HG03457 (cell line): ENCODE data around the gene PABPN1.

Source experiments
- ATAC-seq: cut with Tn5 transposase; IDR thresholded peaks from one replicate; pipeline ENCODE4 v1.9.1; 2021; ENCODE audit warnings: moderate number of reproducible peaks; ENCODE audit not compliant: unreplicated experiment

Gene PABPN1

DNA sequence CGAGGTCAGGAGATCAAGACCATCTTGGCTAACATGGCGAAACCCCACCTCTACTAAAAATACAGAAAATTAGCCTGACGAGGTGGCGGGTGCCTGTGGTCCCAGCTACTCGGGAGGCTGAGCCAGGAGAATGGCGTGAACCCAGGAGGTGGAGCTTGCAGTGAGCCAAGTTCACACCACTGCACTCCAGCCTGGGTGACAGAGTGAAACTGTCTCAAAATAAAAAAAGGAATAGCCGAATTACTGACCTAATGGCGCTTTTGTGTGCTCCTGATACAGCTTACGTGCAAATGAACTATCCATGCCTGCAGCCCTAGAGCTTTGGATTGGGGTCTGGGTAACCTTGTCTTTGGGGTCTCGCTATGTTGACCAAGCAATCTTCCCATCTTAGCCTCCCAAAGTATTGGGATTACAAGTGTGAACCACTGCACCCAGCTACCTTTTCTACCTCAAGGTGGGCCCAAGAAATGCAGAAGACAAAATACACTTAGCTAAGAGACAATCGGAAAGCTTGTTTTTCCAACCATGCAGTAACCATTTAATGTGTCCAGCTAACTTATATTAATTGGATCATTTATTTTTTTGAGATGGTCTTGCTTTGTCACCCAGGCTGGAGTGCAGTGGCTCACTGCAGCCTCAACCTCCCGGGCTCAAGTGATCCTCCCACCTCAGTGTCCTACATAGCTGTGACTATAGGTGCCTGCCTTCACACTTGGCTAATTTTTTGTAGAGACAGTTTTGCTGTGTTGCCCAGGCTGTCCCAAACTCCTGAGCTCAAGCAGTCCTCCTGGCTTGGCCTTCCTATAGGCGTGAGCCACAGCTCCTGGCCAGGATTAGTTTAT, 5.5 kb downstream of the PABPN1 start:
- no peak for ATAC-seq

DNA sequence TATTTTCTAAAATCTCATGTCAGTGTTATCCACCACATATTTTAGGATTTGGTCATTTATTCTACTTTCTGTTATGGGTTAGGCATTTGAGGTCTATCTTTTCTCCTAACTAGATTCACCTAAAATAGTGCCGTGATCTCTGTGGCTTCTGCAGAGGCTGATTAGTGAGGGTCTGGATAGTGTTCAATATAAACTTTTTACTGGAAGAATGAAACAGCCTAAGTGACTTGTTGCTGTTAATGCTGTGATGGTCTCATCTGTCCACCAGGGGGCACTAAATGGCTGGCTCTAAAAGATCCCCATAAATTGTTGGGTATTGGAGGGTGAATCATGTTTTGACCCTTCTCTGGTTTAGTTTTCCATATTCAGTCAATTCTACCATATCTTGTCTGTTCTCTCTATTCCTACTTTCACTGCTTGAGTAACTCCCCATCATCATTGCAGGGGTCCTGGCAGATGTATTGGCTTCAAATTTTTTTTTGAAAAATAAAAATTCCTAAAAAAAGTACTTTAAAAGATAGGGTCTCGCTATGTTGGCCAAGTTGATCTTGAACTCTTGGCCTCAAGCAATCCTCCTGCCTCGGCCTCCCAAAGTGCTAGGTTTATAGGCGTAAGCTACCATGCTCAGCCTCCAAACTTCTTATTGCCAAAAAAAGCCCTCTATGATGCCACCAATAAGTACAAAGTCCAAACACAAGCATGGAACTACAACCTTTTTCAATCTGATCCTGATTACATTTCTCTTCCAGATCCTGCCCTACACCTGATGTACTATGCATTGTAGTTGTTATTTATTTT, 6.9 kb downstream of the PABPN1 start:
- no peak for ATAC-seq

- no peak for ATAC-seq
Observed at GRCh38 chr14:23335623-23336022, 14.4 kb downstream of the PABPN1 start.

DNA sequence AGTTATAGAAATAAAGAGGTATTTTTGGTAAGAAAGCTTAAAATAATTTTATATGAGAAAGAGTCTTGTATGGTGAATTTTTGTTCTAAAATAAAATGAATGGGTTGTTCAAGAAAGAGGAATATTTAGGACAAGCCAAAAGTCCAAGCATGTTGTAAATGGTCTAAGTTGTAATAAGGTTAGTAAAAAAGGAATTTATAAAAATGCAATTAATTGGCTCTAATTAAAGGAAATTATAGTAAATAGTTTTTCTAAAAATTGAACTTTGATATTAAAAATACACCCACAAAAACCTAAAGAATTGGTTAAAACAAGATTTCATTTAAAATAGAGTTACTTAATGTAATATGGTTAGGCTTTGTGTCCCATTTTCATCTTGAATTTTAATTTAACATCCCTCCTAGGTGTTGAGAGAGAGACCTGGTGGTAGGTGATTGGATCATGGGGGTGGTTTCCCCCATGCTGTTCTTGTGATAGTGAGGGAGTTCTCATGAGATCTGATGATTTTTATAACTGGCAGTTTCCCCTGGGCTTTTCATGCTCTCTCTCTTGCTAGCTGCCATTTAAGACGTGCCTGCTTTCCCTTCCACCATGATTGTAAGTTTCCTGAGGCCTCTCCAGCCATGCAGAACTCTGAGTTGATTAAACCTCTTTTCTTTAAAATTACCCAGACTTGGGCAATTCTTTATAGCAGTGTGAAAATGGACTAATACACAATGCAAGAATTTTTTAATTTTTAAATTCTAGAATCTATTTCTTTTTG, 18.4 kb downstream of the PABPN1 start:
- ATAC-seq = no peak

DNA sequence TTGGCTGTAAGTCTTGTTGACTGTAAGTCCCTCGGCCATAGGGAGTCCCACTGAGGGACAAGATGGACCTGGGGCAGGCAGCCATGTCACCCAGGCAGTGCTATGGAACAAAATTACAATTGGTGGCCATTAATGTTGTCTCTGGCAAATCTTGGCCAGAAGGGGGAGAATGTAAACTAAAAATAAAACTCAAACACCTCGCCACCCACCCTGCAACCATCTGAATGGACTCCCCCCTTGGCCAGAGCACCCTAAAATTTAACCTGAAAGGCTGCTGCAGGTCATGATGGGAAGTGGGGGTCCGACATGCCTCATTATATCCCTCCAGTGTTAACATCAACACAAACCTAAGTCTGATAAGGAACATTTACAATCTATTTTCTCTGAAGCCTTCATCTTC, 23.2 kb downstream of the PABPN1 start:
- ATAC-seq = no peak

DNA sequence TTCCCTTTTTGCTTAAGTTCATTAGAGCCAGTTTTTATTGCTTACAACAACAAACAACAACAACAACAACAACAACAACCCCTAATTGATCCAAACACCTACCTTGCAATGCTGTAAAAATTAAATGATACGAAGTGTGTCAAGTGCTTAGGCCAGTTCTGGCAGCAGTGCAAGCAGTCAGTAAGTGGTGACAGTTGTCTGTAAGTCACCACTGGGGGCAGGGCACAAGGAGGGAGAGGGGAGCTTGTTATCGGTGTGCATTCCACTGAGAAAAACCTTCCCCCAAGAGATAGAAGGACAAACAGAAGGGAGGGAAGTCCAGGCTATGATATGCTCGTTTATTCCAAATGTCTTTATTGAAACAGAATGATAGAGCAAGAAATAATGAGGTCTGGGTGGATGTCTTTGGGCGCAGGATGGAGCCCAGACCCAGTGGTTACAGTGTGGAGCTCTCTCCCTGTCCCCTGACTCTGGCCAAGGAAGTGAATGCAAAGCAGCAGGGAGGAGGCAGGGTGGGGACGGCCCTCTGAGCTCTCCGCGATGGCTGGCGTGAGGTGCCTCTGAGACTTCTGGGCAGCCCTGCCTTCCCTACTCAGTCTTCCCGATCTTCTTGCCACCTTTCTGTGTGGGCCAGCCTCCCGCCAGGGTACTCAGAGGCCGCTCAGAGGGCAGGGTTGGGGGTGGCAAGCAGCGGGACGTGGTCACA, 24.9 kb downstream of the PABPN1 start:
- ATAC-seq = no peak

DNA sequence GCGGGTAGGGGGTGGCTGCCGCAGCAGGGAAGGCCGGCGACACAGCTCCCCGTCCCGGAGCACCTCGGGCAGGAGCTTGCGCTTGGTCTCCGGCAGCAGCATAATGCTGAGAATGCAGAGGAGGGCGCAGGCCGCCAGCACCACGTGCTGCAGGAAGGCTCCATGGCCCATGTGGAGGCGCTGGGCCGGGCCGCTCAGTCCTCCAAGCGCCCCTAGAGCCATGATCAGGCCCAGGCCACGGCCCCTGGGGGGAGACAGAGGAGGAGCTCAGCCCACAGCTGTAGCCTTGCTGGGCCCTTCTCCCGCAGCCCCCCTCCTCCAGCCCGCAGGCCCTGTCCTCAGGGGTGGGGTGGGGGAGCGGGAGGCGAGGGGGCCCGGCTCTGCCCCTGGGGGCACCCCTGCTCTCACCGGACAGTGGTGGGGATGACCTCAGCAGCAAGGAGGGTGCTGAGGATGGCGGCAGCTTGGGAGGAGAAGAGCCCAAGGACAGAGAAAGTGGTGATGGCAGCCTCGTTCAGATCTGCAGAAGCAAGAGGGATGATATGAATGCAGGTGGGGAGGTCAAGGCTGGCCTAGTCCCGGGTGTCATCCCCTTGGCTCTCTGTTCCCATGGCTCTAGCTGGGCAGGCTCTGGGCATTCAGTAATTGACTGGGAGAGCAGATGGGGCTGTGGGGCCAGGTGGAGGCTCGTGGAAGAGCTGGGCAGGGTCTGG, 25.6 kb downstream of the PABPN1 start:
- ATAC-seq = no peak

GRCh38 chr14:23347406-23348296, 26.4 kb downstream of the PABPN1 start:
- ATAC-seq = no peak

DNA sequence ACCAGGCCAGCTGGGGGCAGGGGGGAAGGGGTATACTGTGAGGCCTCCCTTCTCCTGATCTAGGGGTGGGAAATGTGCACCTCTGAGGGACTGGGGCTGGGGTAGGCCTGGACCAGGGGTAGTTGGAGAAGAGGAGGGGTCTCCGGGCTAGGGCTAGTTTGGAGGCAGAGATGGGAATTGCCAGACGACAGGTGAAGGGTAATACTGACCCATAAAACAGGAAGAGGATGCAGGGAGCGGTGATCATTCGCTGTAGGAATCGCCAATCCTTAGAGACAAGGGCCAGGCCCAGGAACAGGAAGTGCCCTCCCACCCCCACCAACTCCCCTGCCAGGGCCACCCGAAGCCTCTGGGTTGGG, 27.0 kb downstream of the PABPN1 start:
- ATAC-seq = no peak

GRCh38 chr14:23349156-23349845, 28.0 kb downstream of the PABPN1 start:
- ATAC-seq = no peak

DNA sequence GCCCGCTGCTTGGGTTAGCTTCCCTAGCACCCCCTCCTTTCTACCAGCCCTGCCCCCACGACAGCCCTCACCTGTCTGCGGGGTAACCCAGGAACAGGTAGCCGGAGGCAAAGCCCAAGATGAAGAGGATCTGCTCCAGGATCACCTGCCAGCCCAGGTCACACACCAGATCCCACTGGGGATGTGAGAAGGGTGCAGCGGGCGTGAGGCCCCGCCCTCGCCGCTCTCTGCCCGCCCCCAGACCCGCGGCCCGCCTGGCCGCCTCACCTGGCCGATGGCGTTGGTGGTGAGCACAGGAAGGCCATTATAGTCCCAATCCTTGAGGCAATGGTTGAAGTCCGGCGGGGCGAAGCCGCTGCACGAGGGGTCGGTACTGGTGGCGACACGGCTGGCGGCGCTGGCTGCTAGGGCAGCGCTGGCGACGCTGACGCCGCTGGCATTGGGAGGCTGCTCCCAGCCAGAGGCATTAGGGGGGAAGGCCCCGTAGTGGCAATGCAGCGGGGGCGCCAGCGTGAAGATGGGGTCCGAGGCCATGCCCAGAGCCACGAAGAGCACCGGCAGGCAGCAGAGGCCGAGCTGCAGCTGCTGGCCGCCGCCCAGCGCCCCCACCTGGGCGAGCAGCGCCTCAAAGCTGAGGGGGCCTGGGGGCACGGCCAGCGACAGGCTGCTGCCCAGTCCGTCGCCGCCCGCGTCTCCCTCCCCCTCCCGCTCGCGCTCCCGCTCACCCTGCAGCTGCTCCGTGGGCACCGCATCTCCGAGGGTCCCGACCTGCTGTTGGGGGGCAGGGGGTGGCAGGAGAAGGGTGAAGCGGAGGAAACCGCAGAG, 30.6 kb downstream of the PABPN1 start:
- no peak for ATAC-seq

DNA sequence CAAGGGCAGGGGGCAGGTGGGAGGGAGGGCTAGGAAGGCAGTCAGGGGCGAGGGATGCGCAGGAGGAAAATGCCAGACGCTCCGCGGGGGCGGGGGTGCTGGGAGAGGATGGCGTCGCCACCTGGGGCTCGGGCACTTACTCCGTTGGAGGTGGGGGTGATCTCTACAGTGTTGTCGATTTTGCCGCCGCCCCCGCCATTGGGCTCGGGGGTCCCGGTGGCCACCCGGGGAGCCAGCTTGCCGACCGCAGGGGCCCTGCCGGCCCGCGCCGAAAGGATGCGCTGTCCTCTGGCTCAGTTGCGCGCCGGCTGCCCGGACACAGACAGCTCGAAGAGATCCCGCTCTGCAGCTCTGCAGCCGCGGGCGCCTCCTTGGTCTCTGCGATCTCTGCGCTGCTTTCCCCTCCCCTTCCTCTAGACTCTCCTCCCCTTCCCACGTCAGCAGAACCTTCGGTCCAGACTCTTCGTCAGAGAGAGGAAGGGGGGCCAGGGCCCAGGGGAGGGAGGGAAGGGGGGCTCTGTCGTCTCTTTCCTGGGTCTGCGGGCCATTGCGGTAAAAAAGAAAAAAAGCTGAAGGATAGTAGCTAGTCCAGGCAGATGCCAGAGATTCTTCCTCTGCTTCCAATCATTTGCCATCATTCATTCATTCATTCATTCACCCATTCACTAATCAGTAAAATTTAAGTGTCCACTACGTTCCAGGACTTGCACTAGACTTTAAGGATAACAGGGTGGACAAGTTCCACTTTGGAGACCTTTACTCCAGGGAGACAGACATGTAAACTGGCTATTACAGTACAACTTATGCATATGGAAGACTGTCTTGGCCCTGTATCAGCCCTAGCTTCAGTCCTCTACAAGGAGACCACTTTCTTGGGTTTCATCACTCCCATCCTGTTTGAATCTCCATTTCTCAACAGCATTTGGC, 31.5 kb downstream of the PABPN1 start, which contains the start of gene SLC22A17:
TSS of gene SLC22A17 (minus strand) at position 382 of the 927 bp plus-strand sequence.
- ATAC-seq = no peak

- ATAC-seq = no peak
Observed at GRCh38 chr14:23353433-23353780, 32.1 kb downstream of the PABPN1 start.

- no peak for ATAC-seq
Observed at GRCh38 chr14:23354990-23355389, 33.7 kb downstream of the PABPN1 start.

GRCh38 chr14:23355871-23356435, 34.7 kb downstream of the PABPN1 start:
- no peak for ATAC-seq

DNA sequence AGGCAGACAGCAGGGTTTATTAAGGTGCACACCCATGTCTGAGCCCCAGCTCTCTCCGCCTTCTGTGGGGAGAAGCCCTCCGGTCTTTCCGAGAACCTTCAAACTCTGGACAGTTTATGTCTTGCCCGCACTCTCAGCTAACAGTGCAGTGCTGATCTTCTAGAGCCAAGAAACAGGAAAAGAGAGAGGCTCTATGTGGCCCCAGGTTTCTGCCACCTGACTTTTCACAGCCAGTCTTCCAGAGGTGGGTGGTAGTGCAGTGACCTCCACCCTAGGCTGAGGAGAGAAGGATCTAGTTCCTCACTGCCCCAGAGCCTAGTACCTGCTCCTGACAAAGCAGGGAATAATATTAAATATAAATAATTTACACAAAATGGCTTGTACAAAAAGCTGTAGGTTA, 35.4 kb downstream of the PABPN1 start:
- ATAC-seq = no peak
